Mesodermal cell (in vitro differentiated cells): ENCODE results near the gene XCL2.
"Not testable (repeated sequence)": the region's sequence is repeated elsewhere in the genome, so short reads cannot be mapped to it uniquely, and the experiment has no call there.

ENCODE experiments used
- H3K27ac ChIP-seq: 2 replicates; pipeline ENCODE4 v1.7.0; 2013; ENCODE audit warnings: mild to moderate bottlenecking, low read depth, low read length, moderate library complexity; ENCODE audit not compliant: severe bottlenecking
- H3K36me3 ChIP-seq: 2 replicates; pipeline ENCODE4 v1.7.1; 2013; ENCODE audit warnings: mild to moderate bottlenecking, low read length, moderate library complexity; ENCODE audit not compliant: control insufficient read depth, insufficient read depth
- H3K4me1 ChIP-seq: one replicate; pipeline ENCODE4 v1.7.1; 2013; ENCODE audit warnings: mild to moderate bottlenecking, low read length; ENCODE audit not compliant: insufficient read depth, control insufficient read depth, poor library complexity, severe bottlenecking
- H3K4me3 ChIP-seq: 2 replicates; pipeline ENCODE4 v1.7.0; 2013; ENCODE audit warnings: low read length, control low read depth, mild to moderate bottlenecking; ENCODE audit not compliant: insufficient read depth, poor library complexity, severe bottlenecking; ENCODE audit errors: extremely low read depth
- H3K9me3 ChIP-seq: 2 replicates; pipeline ENCODE4 v1.7.1; 2013; ENCODE audit warnings: mild to moderate bottlenecking, low read length, moderate library complexity; ENCODE audit not compliant: control insufficient read depth
- WGBS, 2 experiments: methylation state at CpG; one replicate each; pipeline ENCODE4 v1.1.5; 2013; ENCODE audit warnings: missing lambda C conversion rate in 2 of 2; ENCODE audit not compliant: insufficient coverage in 2 of 2; 5-methylcytosine and 5-hydroxymethylcytosine counted together

XCL2 gene

DNA sequence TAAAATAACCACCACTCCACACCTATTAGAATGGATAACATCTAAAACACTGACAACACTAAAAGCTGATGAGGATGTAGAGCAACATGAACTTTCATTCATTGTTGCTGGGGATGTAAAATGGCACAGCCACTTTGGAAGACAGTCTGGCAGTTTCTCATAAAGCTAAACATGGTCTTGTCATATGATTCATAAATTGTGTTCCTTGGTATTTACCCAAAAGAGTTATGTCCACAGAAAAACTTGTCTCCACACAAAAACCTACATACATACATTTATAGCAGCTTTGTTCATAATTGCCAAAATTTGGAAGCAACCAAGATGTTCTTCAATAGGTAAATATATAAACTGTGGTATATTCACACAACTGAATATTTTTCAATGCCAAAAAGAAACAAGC, 16.6 kb upstream of the XCL2 start:
- Histone ChIP-seq H3K27ac (no peak overlapping the region), H3K4me1 (no peaks in the 10 kb centered on the region), H3K4me3 (no peak overlapping the region), H3K9me3 (no peaks in the 10 kb centered on the region), H3K36me3 (no peaks in the 10 kb centered on the region)

DNA sequence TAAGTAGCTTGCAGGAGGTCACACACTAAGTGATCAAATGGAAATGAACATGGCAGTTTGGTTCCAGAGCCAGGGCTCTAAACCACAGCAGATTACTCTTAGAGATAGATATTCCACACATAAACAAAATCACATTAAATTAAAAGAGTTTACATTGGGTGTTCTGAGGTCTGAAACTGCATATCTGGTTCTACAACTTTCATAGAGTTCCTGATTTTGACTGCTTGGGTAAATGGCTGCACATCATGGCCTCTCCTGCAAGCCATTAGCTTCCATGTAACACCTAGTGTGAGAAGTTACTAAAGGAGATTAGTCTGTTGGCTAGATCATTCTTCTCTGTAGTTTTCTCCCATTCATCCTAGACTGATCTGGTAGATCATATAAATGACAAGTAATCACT, 12.8 kb upstream of the XCL2 start:
- H3K36me3 ChIP-seq = no peaks in the 10 kb centered on the region
- no peaks in the 10 kb centered on the region for H3K9me3 ChIP-seq
- H3K4me1 ChIP-seq = no peaks in the 10 kb centered on the region
- no peak overlapping the region for H3K27ac ChIP-seq
- H3K4me3 ChIP-seq = no peak overlapping the region

DNA sequence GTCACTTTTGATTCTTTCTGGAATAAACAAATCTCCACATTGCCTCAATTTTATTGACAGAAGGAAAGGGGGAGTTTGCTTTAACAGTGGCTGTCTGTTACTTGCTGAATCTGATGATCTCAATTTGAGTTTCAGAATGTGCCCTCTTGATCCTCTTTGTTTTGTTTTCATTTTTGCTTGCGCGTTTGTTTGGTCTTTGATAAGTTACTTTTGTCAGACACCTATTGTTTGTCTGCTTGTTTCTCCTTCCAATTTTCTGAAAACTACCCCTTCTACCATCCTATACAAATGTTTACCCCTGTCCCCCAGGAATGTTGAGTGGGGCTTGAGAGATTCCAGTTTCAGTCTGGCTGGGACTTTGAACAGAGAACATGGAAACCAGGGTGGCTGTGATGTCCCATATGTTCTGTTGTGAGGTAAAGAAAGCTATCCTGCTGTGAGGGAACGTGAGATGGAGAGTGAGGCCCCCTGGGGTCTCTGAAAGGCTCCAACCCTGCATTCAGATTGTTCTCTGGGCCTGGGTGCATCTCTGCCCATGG, 11.8 kb upstream of the XCL2 start:
- no peaks in the 10 kb centered on the region for H3K9me3 ChIP-seq
- WGBS, 2 experiments = 43 to 50% methylated on average over 1 of the region's 3 CpGs
- H3K4me1 ChIP-seq = no peaks in the 10 kb centered on the region
- no peaks in the 10 kb centered on the region for H3K36me3 ChIP-seq
- H3K4me3 ChIP-seq = no peak overlapping the region
- no peak overlapping the region for H3K27ac ChIP-seq

DNA sequence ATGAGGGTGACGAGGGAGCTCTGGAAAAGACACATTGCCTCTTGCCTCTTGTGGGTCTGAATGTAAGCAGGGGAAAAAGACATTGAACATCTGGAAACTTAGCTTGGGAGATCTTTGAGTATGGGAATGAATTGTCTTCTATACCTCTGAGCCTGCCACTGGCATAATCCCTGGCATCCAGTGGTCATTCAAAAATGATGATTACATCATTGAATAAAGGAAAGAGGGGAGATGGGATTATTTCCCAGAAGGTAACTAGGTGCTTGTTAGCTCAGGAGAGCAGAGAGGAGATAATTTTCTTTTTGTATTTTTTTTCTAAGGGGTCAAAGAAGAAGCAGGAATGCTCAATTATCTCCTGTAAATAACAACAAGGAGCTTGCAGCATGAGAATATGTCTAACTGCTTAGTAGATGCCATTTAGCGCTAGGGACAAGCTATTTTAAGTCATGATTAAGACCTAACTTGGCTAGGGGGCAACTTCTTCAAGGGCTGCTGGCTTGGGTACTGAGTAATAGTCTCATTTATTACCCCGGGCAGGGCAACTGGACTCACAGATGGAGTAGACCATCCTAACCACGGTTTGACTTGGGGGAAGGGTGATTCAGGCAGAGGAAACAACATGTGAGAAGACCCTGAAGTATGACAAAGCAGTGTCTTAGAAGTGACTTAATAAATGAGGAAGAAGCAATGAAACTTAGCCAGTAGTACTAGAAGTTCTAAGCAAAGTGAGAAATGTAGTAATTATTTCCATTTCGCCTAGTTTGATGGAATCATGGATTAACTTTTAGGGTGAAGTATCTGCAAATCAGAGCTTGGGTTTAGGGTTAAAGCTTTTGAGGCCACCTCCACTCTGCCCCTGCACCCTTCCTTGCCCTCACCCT, 11.0 kb upstream of the XCL2 start:
- no peak overlapping the region for H3K27ac ChIP-seq
- no peaks in the 10 kb centered on the region for H3K36me3 ChIP-seq
- no peaks in the 10 kb centered on the region for H3K9me3 ChIP-seq
- 88 to 92% methylated on average over 3 to 4 of the region's 5 CpGs for WGBS, 2 experiments
- no peak overlapping the region for H3K4me3 ChIP-seq
- H3K4me1 ChIP-seq = no peaks in the 10 kb centered on the region

DNA sequence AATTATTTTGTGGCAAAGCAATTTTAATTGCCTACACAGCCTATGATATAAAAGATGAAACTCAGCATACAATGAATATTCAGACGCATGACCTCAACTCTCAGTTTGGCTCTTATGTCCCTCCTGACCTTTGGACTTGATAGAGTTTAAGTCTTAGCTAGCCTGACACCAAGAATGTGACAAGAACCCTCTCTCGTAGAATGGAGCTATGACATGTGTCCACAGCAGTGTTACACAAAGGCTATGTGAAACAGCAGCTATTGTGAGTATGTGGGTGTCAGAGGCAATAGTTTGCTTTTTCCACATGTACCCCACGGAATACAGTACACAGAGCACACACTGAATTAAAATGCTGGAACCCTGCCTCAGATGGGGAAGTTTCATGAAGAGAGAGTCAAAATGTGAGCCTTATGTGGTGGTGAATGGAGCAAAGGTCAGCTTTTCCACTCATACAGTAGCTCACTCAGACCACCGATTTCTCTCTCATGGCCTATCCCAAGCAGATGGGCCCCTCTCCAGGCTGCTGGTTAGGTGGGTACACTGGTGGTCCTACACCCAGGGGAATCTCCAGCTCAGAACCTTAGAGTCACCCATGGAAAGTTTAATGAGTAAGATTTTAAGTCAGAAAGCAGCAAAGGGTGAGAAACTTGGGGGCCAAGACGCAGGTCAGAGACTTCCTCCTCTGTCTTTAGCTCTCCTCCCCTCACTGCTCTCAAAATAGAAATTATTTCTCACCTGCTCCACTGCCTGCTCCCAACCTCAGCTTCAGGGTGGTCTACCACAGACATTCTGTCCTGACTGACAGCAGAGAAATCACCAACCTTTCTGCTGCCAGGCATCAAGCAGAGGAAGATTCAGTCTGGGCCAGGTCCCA, 10.1 kb upstream of the XCL2 start:
- Histone ChIP-seq H3K4me3 (no peak overlapping the region), H3K9me3 (no peaks in the 10 kb centered on the region), H3K36me3 (no peaks in the 10 kb centered on the region), H3K27ac (no peak overlapping the region), H3K4me1 (no peaks in the 10 kb centered on the region)
- no CpG with 5 or more reads among the region's 5 CpGs for WGBS, 2 experiments

DNA sequence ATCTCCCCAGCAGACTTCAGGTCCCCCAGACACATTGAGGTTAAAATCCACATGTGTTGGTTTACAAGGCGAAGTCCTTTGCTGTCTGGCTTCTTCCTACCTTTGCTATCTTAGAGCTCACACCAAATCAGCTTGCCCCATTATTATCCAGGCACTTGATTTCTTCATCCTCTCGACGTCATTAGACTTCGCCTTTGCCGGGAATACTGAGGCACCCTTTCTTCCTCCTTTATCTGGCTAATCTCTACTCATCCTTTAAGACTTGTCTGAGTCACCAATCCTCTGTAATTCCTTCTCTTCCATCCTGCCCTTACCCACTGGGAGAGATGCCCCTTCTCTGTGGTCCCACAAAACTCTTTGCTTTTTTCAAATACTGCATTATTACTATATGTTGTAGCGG, 9.2 kb upstream of the XCL2 start:
- H3K27ac ChIP-seq = no peak overlapping the region
- H3K4me3 ChIP-seq = no peak overlapping the region
- no peaks in the 10 kb centered on the region for H3K9me3 ChIP-seq
- WGBS, 2 experiments = 87 to 90% methylated on average over 5 of the region's 6 CpGs
- H3K4me1 ChIP-seq = no peaks in the 10 kb centered on the region
- no peaks in the 10 kb centered on the region for H3K36me3 ChIP-seq

DNA sequence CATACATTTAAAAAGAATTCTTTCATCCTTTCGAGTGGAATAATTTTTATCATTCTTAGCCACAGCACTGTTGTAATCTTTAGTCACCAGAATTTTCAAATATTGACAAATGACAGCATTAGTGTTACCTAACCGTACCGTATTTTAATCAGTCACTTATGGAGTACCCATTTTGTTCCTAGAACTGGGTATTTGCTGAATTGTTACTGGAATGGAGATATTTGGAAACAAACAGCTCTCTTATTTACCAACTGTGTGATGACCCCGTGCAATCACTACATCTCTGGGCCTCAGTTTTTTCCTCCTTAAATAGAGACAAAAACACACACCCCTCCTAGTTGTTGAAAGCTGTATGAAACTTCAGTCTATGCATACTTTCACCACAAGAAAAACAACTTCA, 7.9 kb upstream of the XCL2 start:
- WGBS, 2 experiments = 100% methylated on average over 1 of the region's 4 CpGs
- H3K4me1 ChIP-seq = no peaks in the 10 kb centered on the region
- H3K27ac ChIP-seq = no peak overlapping the region
- no peaks in the 10 kb centered on the region for H3K9me3 ChIP-seq
- H3K4me3 ChIP-seq = no peak overlapping the region
- H3K36me3 ChIP-seq = no peaks in the 10 kb centered on the region

GRCh38 chr1:168550971-168551370, 7.2 kb upstream of the XCL2 start:
- H3K27ac ChIP-seq = no peak overlapping the region
- H3K4me1 ChIP-seq = no peaks in the 10 kb centered on the region
- 100% methylated on average over 1 of the region's 1 CpG for WGBS, 2 experiments
- no peak overlapping the region for H3K4me3 ChIP-seq
- no peaks in the 10 kb centered on the region for H3K9me3 ChIP-seq
- no peaks in the 10 kb centered on the region for H3K36me3 ChIP-seq

DNA sequence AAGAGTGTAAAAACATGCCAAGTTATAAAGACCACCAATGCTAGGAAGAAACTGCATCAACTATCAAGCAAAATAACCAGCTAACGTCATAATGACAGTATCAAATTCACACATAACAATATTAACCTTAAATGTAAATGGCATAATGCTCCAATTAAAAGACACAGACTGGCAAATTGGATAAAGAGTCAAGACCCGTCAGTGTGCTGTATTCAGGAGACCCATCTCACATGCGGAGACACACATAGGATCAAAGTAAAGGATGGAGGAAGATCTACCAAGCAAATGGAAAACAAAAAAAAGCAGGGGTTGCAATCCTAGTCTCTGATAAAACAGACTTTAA, 2.7 kb upstream of the XCL2 start:
- not testable (repeated sequence) for H3K4me1 ChIP-seq, H3K4me3 ChIP-seq, H3K27ac ChIP-seq, H3K36me3 ChIP-seq, H3K9me3 ChIP-seq
- 68 to 100% methylated on average over 2 to 3 of the region's 3 CpGs for WGBS, 2 experiments

GRCh38 chr1:168545678-168546552, 2.1 kb upstream of the XCL2 start:
- H3K4me1 ChIP-seq, H3K36me3 ChIP-seq, H3K4me3 ChIP-seq, H3K27ac ChIP-seq, H3K9me3 ChIP-seq: not testable (repeated sequence)
- WGBS, 2 experiments = 19% methylated on average over 2 of the region's 7 CpGs; no CpG with 5 or more reads in 1 of the 2 experiments
